GM12874 (cell line): ENCODE measurements around the gene EFCAB9.

ENCODE experiments used
- CTCF ChIP-seq: IDR thresholded peaks from 2 replicates; pipeline ENCODE4 v1.5.1; 2011; ENCODE audit warnings: low read depth, mild to moderate bottlenecking, control low read depth, low read length, moderate library complexity; ENCODE audit not compliant: insufficient read depth

Gene EFCAB9

DNA sequence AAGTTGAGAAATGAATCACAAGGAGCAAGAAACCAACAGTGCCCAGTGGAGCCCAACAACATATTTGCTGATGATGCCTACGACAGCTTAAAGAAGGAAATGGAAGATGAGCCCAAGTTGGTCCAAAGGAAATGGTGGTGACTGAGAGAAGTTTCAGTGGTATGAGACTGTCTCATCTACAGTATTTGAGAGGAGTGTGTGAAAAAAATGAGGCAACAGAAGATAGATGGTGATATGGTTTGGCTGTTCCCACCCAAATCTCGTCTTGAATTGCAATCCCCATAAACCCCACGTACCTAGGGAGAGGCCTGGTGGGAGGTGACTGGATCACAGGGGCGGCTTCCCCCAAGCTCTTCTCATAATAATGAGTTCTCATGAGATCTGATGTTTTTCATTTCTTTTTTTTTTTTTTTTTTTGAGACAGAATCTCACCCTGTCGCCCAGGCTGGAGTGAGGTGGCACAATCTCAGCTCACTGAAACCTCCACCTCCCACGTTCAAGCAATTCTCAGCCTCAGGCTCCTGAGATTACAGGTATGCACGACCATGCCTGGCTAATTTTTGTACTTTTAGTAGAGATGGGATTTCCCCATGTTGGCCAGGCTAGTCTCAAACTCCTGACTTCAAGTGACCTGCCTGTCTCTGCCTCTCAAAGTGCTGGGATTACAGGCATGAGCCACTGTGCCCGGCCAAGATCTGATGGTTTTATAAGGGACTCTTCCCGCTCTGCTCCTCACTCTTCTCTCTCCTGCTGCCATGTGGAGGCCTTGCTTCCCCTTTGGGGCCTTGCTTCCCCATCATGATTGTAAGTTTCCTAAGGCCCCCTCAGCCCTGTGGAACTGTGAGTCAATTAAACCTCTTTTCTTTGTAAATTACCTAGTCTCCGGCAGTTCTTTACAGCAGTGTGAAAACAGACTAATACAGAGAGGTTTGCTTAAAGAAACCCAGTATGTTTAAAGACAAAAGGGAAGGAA, 30.2 kb downstream of the EFCAB9 start:
- TF ChIP-seq CTCF, result no peak

DNA sequence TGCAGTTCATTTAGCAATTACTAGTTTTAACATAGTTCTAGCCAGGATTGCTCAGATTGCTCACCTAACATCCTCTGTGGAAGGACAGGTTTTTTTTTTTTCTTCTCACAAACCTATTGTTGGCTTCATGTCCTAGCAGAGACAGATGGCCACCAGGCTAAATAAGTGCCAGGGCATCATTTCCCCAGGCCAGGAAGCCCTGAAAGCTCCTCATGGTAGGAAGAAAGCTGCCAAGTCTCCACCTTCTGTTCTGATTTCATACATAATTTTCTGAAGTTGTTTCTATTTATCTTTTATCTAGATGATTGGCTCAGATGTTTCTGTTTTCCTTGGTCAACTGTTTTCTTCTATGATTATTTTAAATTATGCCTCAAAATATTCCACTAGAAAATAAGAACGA, 31.0 kb downstream of the EFCAB9 start:
- no peak for TF ChIP-seq CTCF

DNA sequence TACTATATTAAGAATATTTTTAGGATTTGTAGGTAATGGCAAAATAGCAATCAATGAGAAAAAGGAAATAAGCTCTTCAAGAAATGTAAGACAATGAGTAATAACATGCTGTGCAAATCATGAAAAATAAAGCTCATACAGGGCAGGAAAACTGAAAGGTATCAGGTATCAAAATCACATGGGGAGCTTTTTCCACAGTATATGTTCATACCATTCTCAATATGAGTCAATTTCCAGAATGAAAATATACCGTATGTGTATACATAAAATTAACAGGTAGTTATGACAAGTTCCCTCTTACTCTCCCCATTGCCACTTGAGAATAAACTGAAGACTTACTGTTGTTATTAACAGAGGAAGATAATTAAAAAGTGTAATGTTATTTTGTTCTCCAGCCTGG, 35.9 kb downstream of the EFCAB9 start:
- TF ChIP-seq CTCF, result no peak

DNA sequence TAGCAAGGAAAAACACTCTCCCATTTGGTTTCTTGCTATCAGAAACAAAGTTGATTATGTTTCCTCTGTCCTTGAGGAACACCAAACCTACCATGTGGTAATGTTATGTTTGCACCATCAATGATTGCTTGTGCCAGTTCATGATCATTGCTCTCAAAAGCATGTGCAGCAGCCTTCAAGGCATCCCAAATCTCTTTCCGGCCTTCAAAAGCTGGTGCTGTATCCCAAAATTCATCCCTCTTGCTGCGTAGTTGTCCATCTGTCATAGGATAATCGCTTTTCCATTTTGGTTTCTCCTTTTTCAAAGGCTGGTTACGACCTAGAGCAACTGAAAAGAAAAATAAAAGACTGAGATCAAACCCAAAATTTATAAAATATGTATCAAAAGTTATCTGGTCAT, 40.1 kb downstream of the EFCAB9 start:
- no peak for TF ChIP-seq CTCF

DNA sequence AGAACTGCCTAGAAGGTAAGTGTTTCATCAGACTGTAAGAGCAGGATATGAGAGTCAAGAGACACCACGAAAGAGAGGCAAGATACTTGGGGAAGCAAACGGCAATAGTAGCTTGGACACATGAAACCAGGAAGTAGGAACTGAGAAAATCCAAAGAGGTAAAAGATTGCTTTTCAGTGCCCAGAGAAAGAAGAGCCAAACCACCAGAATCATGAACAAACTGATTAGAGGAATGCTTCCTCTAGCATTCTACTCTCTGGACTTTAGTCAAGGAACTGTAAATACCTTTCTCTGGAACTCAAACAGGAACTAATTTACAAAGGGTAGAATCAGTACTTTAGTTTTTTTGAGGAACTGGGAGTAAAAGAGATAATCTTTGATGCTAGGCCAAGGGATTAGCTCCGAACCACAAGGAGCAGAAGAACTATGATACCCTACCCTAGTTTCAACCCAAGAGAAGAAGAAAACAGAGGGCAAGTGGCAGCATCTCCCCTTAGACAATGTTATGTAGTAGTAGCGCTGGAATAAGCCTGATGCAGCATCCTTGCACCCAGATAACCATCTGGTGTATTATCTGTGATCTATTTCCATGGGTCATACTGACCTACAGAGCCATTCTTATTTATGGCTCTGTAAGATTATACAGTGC, 41.3 kb downstream of the EFCAB9 start:
- TF ChIP-seq CTCF, result no peak

DNA sequence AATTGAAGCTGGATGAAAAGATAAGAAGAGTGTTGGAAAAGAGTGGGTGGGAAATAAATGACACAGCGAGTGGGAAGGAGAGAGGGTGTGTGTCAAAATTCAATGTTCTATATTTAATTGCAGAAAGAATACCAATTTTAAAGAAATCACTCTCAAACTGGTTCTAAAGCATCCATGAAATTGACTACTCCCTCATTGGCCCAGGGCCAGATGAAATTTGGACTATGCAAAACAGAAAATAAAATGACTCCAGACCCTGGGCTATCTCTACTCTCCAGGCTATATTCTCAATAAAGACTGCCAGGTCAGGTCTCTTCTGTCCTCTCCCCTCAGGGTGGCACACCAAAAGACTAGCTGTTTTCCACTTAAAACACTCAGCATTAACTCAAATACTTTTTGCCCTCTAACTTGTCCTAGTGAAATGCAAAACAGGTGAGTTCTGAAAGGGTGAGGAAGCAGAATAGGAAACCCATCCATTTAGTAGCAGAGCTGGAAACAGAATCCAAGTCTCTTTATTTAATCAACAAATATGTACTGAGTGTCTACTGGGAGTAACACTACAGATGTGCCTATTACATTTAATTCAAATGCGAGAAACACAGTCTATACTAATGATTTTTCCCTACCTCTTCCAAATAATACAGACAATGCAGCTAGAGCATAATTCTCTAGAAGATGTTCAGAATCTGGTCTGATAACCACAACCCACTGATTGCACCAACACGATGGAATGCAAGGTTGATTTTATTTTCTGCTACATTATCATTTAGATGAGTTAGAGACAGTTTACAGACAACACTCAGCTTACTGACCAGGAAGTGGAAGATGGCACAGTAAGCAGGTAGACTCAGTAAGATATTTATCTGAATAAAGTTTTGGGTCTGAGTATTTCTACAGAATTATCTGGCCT, 42.1 kb downstream of the EFCAB9 start:
- TF ChIP-seq CTCF, result no peak

- TF ChIP-seq CTCF, result no peak
Measured at GRCh38 chr5:172238334-172238733, 44.4 kb downstream of the EFCAB9 start.
